Ureter (tissue), 1 donor: ENCODE data around the gene CASQ2. TPM values are rescaled to one million over a fixed set of nuclear protein-coding genes. Genes with fewer than 3 reads are reported as not detected.

ENCODE experiments used
- DNase-seq: peaks from one replicate; pipeline ENCODE4 v3.0.0-alpha.2; 2020; ENCODE audit warnings: low spot score
- total RNA-seq: library from RNA; stranded (reverse); gene quantifications from one replicate; pipeline ENCODE4 v1.2.4, GENCODE V29; 2023
- donor health status: DM: yes; HTN: yes; CAD: no.

The CASQ2 gene
- total RNA-seq = 18.7 TPM

DNA sequence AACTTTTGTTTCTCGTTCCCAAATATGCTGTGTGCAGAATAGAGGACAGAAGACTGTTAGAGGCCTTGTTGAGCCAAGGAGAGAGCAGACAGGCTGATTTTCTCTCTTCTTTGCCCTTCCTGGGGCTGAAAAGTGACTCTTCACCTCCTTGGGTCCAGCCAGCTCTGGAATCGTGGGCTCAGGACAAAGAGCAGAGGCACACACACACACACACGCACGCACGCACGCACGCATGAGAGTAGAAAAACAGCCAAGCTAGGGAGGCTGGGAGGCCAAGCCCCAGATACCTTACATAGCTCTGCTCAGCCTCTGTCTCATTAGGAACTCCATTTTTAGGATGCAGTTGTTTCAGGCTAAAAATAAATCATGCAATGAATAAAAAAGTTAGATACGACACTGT, at the start of gene CASQ2:
CASQ2 (minus strand) TSS at position 166 of the 400 bp plus-strand sequence. CDS start 173 bp downstream, outside the sequence.
- no peak for DNase-seq

DNA sequence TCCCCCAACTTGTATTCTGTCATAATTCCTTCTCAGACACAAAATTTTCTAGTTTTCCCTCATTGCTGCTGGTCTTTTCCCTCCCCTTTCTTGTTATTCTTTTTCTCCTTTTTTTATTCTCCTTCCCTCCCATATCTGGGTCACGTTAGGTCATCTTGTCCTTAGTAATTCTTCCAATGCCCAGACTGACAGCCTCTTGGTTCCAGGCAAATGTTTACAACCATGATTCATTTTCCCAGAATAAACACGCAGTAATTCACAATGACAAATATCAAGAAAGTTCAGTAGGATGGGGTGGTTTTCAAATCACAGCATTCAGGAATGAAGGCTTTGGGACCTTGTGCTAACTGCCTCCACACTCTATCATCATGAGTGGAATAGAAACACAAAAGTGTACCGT, 47.2 kb upstream of the CASQ2 start:
- DNase-seq = no peak

DNA sequence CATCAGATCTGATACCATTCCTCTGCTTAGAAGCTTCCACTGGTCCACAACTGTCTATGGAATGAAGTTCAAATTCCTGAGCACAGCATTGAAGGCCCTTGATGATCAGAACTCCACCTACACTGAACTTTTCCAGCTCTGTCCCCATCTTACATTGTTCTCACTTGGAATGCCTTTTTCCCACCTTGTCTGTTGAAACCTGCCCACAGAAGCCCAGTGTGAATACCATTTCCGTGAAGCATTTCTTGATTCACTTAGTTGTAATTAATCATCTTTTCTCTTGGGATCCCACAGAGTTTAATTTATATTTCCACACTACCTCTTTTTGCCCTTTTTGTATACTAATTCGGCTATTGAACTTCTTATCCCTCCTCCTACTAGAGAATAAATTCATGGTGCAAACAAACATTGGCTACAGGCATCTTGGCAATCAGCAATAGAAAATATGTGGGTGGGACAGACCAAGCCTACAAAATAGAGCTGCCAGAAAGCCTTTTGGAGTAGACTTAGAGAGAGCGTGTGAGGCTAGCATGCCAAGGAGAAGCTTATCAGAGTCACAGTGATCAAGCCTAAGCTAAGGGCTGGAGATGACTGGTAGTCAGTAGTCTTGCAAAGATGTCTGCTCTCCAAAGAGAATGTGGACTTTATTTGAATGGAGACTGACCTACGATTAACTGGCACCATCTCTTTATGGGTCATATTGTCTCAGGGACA, 46.3 kb upstream of the CASQ2 start:
- DNase-seq = no peak

DNA sequence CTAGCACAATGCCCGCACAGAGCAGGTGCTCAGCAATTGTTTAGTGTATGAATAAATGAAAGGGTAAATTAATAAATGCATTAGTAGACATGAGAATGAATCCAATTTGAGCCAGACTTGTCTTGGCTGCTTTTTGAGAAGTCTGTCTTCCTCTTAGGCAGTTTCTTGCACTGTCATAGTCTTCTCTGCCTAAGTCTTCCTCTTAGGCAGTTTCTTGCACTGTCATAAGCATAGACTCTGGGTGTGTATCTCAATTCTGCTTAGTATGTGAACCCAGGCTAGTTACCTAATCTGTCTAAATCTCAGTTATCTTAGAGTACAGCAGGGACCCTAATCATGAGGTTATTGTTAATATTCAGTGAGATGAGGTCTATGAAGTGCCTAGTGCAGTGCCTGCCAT, 45.2 kb upstream of the CASQ2 start:
- DNase-seq = no peak

DNA sequence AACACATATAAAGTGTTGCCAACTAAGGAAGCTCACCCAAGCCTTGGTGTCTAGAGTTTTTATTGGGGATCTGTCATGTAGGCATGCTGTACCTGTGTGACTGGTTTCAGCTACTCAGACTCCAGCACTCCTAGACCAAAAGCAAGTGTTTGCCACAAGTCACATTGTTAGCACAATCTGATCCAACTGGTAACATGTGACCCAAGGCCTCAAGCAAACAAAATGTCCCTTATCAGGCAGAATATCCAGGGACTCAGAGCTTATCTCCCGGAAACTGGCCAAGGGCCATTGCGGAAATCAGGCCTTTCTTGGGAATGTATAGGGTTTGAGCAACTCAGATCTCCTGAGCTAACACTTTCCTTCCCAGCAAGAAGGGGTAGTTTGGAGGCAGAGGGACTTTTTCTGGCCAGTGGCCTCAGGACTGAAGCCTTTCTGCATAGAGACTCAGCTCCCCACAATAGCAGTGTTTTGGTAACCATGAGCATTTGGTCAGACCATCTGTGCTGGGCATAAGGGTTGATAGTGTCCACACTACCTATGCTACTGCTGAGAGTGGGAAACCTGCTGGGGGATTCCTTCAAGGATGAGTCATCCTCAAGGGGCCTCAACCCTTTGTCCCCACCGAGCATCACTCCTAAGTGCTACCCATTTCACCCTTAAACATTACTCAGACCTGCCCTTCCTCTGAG, 42.8 kb upstream of the CASQ2 start:
- DNase-seq = peak; percentile 56

DNA sequence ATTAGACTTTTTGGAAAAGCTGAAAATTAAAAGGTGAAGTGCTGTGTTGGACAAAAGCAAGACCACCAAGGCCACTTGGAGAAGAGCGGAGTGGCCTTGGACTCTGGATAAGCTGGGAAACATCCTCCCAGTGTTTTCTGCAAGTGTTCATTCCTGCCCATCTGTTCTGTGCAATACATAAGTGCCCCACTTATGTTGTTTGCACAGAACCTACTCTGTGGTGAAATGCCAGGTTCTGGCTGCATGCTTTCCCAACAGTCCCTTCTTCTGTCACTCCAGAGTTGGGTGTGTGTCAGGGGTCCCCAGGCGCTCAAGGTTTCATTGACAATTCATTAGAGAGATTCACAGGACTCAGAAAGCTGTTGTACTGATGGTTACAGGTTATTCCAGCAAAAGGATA, 42.1 kb upstream of the CASQ2 start:
- DNase-seq = no peak

DNA sequence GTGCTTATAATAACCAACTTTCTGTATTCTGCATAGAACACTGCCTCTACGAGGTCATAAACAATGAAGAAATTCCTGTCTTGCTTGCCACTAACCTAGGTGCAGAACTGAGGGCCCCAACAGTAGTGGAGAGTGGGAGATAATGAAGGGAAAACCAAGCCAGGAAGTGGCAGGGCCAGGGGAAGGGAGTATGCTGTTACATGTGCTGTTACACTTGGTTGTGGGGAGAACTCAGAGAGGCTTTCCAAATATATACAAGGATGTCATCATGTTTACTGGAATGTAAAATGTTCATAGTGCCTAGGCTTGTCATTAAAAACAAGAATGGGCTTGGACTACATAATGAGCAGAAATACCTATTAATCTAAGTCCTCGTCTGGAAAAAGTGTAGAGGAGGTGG, 41.3 kb upstream of the CASQ2 start:
- no peak for DNase-seq

DNA sequence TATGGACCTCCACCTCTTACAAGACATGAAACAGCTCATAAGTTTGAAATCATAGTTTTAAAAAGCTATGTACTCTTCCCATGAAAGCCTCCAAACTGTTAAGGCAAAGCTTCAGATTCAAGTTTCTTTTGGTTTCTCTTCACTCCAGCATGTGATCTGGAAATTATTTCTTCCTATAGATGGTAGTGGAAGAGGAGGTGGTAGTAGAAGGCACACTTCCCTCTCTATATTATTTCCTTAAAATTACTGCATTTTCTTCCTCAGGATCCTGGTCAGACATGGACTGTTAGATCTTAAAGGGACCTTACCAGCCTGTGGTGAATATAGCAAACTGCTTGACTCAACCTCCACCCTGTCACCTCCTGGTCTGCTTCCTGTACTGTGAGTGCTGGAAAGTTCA, 40.6 kb upstream of the CASQ2 start:
- DNase-seq = no peak

DNA sequence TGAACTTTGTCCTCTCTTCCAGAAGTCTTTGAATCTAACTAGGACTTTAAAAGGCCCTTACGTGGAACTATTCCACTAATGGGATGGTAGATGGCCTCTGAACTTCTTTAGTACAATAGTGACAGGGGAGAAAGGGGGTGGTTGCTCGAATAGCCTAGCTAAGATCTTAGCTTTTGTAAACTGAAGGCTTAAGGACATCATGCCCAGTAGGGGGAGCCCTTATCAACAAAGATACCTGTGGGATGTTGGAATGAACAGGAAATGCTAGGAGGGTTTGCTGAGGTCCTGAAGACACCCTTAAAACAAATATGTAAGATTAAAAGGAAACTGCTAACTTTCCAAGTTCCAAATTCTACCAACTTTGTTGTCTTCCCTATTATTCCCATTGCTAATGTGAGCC, 39.2 kb upstream of the CASQ2 start:
- DNase-seq = peak; percentile 69

DNA sequence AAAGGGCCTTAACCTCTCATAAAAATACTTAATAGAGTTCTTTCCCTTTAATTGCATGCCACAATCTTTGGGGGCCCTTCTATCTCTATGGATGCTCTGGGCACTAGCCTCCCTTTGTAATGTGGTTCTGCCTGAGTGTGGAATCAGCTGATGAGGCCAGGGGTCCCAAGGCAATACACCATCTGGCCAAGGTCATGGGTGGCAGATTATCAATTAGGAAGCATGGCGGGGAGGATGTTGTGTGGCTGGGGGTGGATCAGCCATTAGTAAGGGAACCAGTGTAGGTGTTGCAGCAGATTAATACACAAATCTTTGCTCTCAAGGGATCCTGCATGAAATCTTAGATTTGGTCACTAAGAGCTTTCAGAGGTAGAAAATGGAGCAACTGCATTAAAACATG, 37.1 kb upstream of the CASQ2 start:
- no peak for DNase-seq

DNA sequence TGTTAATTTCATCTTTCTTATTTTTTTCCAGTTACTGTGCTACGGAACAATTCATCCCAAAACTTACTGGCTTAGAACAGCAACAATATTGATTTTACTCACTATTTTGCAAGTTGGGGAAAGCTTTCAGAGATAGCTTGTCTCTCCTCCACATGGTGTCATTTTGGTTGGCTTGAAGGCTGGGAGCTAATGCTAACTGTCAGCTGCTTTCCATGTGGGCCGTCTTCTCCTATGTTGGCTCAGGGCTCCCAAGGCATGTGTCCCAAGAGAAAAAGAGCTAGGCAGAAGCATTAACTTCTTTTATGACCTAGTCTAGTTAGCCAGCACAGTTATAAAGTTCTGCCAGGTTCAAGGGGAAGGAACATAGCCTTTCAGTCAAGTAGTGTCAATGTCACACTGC, 33.9 kb upstream of the CASQ2 start:
- DNase-seq = no peak

DNA sequence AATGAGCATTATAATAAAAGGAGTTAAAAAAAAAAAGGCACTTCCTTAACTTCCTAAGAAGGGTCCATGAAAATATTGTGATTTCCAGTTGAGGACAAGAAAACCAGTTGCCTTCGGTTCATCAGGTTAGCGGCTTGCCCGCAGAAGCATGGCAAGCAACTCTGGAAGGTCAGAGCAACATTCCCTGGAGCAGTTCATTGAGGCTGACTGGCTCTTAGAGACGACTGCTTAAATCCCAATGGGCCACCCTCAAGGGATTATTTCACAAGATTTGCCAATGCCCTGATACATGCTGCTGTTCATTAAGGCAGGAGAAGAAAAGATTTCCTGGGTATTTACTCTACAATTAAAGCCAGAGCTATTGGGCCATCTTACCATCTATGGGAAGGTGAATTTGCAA, 29.0 kb upstream of the CASQ2 start:
- DNase-seq = no peak

DNA sequence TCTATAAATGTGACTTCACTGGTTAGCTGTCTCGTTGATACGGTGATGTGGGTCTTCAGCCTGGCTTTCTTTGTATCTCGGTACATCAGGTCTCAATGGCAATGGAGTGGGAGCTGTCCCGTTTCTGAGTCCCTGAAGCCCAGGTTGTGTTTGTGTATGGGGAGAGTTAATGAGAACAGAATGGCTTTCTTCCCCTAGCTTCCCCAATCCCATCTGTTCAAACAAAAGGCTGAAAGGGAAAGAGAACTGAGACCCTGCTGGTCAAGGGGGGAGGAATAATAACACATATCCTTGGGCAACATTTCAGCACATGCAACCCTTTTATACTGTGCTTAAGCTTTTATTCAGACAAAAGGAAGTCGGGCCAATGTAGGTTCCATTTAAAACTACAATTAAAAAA, 28.4 kb upstream of the CASQ2 start:
- DNase-seq = no peak

DNA sequence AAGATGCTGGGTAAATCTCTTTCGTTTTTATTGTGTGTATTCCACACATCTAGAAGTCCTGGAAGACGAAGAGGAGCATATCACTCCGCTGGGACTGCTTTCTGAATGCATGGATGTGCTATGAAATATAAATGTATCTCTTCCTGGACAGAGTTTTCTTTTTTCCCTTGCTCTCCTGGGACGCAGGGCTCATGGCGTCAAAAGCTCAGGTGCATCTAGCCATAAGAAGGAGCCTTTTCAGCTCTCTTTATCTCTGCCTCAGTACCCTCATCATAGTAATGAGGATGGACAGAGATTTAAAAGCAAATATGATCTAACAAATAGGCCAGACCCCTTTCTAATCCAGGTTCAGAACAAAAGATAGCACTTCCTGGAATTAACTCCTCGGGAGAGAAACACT, 27.5 kb upstream of the CASQ2 start:
- no peak for DNase-seq

DNA sequence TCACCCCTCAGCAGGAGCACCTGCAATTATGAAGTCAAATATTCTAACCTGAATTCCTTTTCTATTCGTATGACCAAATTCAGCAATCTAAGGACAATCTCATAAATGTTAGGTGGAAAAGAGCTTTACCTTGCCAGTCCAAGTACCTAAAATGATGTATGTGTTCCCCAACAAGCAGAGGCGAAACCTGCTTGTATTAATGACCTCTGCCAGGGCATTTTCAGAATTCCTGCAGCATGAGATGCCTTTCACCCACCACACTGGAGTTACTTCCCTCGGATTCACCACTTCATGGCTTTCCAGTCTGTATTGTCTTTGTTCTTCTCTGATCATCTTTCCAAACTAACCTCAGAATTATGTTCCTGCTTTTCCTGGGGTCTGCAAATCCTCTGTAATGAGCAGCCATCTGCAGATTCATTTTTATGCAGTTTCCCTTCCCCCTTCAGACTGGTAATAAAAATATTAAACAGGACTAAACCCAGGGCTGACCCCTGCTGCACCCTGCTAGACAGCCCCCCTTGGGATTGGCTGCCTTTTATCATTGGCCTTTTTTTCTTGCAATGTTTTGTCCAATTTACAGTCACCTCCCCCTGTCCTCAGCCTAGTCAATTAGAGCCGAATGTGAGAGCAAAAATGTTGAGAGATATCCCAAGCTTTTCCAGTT, 26.6 kb upstream of the CASQ2 start:
- DNase-seq = no peak

DNA sequence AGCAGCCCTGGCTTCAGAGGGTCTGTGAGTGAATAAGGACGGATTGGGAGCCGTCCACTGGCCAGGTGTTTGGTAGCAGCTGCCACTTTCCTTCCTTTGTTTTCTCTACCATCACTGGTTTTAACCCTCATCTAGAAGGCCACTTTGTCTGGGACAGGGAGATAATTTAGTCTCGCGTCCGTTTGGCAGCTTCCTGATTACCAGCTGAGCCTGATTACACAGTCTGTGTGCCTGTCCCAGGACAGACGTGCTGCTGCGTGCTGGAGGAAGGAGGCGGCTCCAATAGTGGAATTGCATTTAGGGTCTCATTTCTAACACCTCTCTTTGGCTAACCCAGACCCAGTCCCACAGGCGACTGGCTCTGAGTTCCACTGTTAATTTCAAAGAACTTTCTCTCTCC, 24.6 kb upstream of the CASQ2 start:
- DNase-seq = no peak

DNA sequence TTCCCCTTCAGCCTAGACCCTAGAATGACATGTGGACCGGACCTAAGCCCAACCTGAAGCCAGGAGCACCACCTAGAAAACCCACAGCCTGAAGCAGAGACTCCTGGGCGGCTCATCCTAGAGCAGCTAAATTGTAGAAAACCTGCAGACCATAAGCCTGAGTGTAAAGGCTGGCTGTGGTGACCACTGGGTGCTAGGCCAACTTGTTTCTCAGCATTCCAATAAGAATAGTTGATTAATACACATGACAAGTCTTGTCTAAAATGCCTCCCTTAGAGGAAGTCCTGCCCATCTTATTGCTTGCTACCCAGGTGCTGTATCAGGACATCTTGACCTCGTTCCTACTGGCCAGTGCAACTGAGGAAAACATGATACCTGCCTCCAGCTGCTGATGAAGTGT, 23.3 kb upstream of the CASQ2 start:
- no peak for DNase-seq

DNA sequence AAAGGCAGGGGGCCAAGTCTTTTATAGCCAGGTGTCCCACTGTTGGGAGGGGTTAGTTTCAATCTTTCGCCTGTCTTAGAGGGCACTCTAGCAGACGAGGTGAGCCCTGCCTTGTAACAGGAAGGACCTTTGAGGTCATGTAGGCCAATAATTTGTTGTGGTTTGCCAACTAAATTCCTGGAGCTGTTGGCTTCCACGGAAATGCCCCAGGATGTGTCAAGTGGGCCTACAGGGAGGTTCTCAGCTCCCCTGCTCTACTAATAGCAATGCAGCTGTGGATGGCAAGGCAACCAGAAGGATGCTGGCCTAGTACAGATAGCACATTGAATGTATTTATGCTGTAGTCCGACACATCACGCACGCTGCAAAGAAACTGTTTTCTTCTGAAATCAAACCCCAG, 22.3 kb upstream of the CASQ2 start:
- DNase-seq = no peak

DNA sequence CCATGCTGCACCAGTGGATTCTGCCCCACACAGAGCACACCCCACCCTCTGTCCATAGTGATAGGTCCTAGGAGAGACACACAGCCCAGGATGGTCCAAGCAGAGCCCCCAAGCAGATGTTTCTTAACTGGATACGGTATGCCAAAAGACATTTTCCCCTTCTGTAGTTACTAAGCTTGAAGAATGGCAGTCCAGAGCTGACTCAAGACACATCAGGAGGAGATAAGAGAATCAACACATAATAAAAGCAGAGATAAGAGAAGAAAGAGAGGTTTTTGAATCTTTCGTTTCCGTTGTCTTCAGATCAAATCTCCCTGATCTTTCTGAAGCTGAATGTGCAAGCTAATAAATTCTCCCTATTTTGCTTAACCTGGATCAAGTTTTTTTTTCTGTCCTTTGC, 21.8 kb upstream of the CASQ2 start:
- DNase-seq = no peak

DNA sequence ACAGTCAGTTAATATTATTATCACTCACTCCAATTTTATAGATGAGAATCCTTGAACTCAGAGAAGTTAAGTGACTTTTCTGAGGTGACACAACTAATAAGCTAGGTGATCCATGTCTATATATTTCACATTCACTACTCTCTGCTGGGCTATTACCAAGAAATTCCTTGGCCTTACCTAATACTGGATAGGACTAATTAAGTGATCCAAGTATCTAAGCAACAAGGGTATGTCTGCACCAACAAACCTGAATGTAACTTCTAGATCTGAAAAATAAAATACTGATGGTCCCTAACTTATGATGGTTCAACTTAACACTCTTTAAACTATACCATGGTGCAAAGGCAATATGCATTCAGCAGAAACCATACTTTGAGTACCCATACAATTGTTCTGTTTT, 14.8 kb upstream of the CASQ2 start:
- no peak for DNase-seq

DNA sequence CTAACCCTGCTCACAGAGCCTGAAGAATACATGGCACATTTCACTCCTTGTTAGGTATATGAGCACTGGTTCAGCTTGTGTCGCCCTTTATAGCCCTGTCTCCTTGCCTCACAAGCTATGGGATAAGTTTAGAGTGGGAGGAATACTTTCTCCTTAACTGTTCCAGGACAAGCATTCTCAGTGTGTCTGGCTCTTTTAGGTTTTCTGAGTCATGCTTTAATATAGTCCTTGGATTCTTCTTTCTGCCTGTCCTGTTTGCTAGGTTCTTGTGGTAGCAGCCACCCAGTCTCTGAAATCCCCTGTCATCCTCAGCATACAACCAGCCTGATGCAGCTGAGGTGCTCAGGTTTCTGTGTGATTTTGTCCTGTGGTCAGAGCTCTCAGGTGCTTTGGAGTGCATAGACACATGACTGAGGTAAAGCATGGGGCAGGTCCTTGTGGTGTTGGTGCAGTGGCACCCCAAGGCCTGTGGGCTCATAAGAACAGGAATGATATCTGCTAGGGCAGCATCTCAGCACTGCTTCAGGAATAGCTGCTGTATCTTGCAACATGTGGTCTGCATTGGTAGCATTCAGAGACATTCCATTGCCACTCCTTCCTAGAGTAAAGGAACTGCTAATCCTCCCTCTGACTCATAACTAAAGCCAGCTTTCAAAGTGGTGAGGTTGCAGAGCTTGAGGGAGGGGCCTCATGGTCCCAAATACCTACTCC, 14.2 kb upstream of the CASQ2 start:
- DNase-seq = peak; percentile 54

DNA sequence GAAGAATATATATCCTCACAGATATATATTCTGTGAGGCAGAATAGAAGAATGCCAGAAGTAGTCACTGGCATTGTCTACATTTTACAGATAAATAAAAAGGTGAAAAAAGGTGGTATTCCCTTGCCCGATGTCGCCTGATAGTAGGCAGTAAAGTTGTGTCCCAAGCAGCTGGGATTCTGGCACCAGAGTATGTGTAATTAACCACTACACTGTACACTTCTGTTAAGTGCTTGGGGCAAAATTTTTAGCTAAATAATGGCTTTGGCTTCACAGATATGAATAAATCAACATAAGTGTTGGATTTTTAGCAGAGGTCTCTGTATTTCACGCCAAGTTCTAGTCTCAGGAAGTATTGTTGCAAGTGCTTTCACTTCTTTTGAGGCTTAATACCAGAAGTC, 13.3 kb upstream of the CASQ2 start:
- DNase-seq = no peak

DNA sequence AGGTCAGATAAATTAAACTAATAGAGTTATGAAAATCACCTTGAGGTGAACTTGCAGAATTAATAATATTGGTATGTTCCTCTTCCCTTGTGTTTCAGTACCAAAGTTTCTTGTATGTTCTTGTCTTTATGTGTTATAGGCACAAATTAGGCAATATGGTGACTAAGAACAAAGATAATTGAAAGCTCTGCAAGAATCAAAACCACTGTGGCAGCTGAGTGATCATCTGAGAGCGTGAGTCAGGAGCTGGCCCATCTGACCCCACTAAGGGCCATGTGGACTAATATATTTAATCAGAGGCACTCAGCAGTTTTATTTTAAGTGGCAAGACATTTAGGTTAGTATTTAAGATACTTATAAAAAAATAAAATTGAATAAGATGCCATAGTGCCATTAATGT, 12.8 kb upstream of the CASQ2 start:
- no peak for DNase-seq
